HG03159 (cell line): ENCODE measurements around the gene RFX3.
"Not testable (repeated sequence)": the region's sequence is repeated elsewhere in the genome, so short reads cannot be mapped to it uniquely, and the experiment has no call there.

ENCODE experiments used
- ATAC-seq: cut with Tn5 transposase; IDR thresholded peaks from one replicate; pipeline ENCODE4 v1.9.1; 2021; ENCODE audit warnings: mild to moderate bottlenecking, moderate library complexity; ENCODE audit not compliant: unreplicated experiment

Gene RFX3

DNA sequence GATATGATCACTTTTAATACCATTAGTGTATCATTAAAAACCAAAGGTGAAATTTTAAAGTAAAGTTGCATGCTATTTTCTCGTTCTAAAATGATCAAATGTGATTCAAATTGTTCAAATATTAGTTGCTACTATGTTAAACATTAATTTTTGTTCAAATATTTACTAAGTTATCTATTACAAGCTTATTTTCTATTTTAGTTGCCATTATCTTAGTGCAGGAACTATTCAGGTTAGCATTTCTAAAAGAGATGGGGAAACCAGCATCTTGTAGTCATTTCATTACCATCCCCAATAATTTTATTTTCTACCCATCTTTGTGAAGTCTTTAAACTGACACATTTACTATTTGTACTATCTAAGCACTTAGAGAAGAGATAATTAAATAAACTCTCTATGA, 166.0 kb downstream of the RFX3 start:
- no peak for ATAC-seq

GRCh38 chr9:3359048-3359692, 166.6 kb downstream of the RFX3 start:
- ATAC-seq: no peak

GRCh38 chr9:3348169-3348568, 177.6 kb downstream of the RFX3 start:
- ATAC-seq: no peak

DNA sequence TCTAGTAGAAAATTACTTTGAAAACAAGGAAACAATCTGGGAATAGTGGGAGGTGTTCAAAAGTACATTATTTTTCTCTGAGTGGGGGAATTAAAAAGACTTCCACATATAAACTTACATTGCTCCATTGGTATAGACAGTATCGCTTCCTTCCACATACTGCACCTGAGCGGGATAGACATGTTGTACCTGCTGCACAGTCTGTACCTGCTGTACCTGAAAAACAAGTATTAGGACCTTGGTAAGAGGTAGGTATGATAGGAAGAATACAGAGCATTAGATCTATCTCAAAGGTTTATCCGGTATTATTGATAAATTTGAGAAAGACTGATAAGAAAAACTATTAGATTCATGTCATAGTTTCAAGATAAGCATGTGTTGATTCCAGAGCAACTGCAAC, 179.3 kb downstream of the RFX3 start:
- ATAC-seq: no peak

DNA sequence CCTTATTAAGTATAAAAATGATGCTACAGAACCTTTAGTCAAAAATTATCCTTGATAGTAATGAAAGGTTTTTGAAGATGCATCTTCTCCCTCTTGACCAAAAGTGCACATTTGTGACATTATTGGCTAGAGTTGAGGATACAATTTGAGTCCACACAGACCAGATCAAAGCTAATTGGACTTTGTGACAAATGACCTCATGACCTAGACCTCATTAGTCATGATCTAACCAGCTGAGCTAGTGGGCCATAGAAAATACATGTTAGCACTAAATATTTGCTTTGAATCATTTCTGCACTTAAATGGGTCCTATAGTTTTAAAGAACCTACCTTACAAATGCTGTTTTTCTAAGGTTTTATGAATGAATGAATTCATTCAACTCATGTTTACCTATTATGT, 182.1 kb downstream of the RFX3 start:
- no peak for ATAC-seq

DNA sequence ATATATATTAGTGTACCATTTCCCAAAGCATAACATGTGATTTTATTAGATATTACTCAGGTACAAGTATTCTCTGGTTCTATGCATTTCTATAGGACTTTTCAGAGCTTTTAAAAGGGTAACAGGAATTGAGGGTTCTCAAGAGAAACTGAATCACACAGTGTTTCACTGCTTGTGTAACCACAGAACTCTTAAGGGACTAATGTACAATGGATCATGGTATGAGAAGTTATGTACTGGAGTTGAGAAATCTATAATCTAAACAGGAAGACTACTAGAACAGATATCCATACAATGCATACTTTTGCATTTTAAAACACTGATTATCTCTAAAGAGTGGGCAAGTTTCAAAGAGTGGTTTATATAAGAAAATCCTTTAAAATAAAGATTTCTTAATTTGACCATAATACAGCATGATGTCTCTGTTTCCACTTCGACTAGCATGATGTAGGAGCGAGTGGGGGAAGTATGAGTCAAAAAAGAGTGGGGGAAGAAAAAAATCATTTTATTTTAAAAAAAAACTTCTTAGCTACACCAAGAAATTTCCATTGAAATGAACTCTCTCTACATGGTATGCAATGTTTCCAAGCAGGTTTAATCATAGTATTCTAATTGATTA, 183.5 kb downstream of the RFX3 start:
- no peak for ATAC-seq

DNA sequence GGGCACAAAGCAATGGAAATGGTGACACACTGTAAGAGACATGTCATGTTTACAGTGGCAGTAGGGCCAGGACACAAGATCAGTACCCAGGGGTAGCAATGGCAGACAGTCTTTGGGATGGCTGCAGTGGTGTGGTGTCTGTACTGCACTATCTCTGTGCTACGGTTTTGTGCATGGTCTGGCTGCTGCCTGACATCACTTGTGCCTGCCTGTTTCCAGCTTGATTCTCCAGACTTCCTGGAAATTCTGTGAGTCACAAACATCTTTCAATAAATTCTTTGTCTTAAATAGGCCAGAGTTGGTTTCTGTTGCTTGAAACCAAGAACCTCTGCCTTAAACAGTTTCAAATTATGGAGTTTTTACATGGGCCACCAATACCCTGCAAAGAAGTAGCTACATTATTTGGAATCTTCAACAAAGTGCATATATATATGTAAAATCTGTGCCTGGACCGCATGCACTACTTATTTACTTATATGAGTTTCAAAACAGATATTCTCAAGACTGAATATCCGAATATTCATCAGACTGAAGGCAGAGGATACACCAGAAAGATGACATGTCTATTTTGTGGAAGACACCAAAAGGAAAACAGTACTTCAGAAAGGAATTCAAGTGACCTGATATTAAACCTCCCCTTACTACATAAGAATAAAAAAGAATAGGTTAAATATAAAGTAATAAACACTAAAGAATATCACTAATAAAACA, 188.1 kb downstream of the RFX3 start:
- no peak for ATAC-seq

DNA sequence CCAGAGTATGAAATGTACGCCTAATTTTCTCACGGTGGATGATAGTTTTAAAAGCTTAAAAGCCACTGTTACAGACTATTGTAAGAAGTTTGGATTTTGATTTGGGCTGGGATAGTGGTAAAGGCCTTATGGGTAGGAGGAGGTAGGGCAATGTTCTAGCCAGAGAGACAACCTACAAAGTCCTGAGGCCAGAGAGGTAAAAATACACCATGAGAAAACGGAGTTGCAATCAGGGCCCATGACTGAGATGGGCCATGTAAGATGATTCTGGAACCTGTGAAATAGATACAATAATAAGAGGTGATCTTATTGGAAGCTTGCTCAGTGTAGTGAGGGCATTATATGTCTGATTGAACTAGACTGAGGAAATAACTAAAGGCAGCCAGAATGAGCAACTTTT, 188.8 kb downstream of the RFX3 start:
- no peak for ATAC-seq

GRCh38 chr9:3332802-3333201, 193.0 kb downstream of the RFX3 start:
- no peak for ATAC-seq

- ATAC-seq: no peak
Observed at GRCh38 chr9:3331801-3332200, 194.0 kb downstream of the RFX3 start.

GRCh38 chr9:3330792-3331420, 194.9 kb downstream of the RFX3 start:
- no peak for ATAC-seq

DNA sequence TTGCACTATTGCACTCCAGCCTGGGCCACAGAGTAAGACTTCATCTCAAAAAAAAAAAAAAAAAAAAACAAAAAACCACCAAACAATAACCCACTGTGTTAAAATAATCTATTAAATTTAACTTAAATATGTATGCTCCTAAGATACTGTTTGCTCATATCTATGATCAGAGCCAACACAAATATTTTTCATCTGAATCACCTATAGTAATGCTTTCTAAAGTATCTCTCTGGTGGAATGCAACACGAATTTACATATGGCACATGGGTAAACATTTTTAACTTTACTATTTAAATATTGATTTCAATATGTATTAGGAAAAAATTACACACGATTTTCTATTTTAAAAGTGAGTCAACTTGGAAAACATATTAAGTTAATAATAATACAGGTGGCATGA, 196.4 kb downstream of the RFX3 start:
- ATAC-seq: no peak

- no peak for ATAC-seq
Observed at GRCh38 chr9:3323714-3324113, 202.1 kb downstream of the RFX3 start.

- ATAC-seq: no peak
Observed at GRCh38 chr9:3321186-3321585, 204.6 kb downstream of the RFX3 start.

DNA sequence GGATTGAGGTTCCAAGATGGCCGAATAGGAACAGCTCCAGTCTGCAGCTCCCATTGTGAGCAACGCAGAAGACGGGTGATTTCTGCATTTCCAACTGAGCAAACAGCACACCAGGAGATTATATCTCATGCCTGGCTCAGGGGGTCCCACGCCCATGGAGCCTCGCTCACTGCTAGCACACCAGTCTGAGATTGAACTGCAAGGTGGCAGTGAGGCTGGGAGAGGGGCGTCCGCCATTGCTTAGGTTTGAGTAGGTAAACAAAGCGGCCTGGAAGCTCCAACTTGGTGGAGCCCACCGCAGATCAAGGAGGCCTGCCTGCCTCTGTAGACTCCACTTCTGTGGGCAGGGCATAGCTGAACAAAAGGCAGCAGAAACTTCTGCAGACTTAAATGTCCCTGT, 213.2 kb downstream of the RFX3 start:
- not testable (repeated sequence) for ATAC-seq

- no peak for ATAC-seq
Observed at GRCh38 chr9:3308609-3309008, 217.2 kb downstream of the RFX3 start.

DNA sequence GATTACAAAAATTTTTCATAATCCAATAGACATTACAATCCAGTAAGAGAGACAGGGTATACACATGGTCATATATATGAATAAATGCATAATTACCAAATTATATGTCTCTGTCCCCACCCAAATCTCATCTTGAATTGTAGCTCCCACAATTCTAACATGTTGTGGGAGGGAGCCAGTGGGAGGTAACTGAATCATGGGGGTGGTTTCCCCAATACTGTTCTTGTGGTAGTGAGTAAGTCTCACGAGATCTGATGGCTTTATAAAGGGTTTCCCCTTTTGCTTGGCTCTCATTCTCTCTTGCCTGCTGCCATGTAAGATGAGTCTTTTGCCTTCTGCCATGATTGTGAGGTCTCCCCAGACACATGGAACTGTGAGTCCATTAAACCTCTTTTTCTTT, 221.4 kb downstream of the RFX3 start:
- ATAC-seq: not testable (repeated sequence)

DNA sequence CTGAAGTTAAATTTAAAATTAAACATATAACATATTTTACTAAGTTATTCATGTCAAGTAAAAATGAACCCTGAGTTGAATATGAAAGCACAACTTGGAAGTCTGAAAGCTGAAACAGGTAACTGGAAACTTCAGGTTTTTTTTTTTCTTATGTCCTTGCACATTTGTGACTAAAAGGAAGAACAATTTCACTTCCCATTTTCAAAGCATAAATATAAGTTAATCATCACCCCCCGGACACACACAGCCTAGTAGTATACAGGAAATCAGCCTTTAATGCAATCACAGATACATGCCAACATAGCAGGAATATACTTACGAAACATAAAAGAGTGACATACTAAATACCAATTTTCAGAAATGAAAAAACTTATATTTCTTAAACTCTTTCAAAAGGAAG, 225.9 kb downstream of the RFX3 start:
- ATAC-seq: peak; percentile 99

DNA sequence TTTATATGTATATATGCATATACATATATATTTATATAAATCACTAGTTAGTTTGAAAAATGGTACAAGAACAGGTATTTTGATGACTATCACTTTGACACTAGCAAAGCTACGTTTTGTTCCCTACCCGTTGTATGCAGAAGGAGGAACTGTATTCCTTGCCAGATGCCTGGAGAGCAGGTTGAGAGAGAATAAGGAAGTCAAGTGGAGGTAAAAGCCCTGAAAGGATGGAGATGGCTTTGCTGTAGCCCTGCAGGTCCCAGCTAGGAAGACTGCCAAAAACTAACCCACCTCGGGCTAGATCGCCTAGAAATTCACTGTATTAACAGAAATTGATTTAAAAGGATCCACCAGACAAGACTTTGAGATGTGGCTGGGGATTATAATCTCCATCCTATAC, 229.3 kb downstream of the RFX3 start:
- ATAC-seq: no peak

GRCh38 chr9:3292311-3292710, 233.5 kb downstream of the RFX3 start:
- no peak for ATAC-seq

- no peak for ATAC-seq
Observed at GRCh38 chr9:3290231-3290840, 235.5 kb downstream of the RFX3 start.
